Sigmoid colon (tissue), 7 donors: Measurements from ENCODE around the gene C16orf46. TPM values are rescaled to one million over a fixed set of nuclear protein-coding genes. Genes with fewer than 3 reads are reported as not detected.

Source experiments
- DNase-seq: peaks from one replicate; pipeline ENCODE4 v3.0.0-alpha.2; 2019
- H3K27ac ChIP-seq, 4 donors: fragments of 200-600 bp; sonication (generic); one replicate each; pipeline ENCODE4 v1.5.1; 2016 to 2019; ENCODE audit warnings: mild to moderate bottlenecking in 1 of 4
- H3K27me3 ChIP-seq, 3 donors: fragments of 200-600 bp; sonication (generic); one replicate each; pipeline ENCODE4 v1.5.1; 2019; ENCODE audit warnings: mild to moderate bottlenecking in 1 of 3
- H3K36me3 ChIP-seq, 4 donors: fragments of 200-600 bp; sonication (generic); one replicate each; pipeline ENCODE4 v1.5.1; 2016 to 2019
- H3K4me1 ChIP-seq, 4 donors: fragments of 200-600 bp; sonication (generic); one replicate each; pipeline ENCODE4 v1.5.1; 2017 to 2019
- H3K4me3 ChIP-seq, 4 donors: fragments of 200-600 bp; sonication (generic); one replicate each; pipeline ENCODE4 v1.5.1; 2017 to 2019; ENCODE audit warnings: mild to moderate bottlenecking in 2 of 4, moderate library complexity in 1 of 4
- H3K9me3 ChIP-seq, 4 donors: fragments of 200-600 bp in 3 of 4; sonication (generic) in 3 of 4; one replicate each; pipeline versions ENCODE4 v1.5.1 to v1.6.1; 2013 to 2019
- CTCF ChIP-seq, 4 experiments: fragments of 450-650 bp in 3 of 4; fragments of 200-600 bp in 1 of 4; IDR thresholded peaks; one replicate each; pipeline ENCODE4 v1.5.1; 2016 to 2019; ENCODE audit warnings: antibody characterized with exemption in 4 of 4, mild to moderate bottlenecking in 3 of 4, moderate library complexity in 2 of 4
- EP300 ChIP-seq, 4 donors: sonication (generic); formaldehyde crosslinking; IDR thresholded peaks; one replicate each; pipeline ENCODE4 v1.6.1; 2017; ENCODE audit warnings: antibody characterized with exemption in 4 of 4
- POLR2A ChIP-seq, 2 donors: fragments of 450-650 bp; IDR thresholded peaks; one replicate each; pipeline ENCODE4 v1.6.1; 2016; ENCODE audit warnings: antibody characterized with exemption in 2 of 2, mild to moderate bottlenecking in 2 of 2, moderate library complexity in 2 of 2
- POLR2AphosphoS5 ChIP-seq, 4 donors: sonication (generic); formaldehyde crosslinking; IDR thresholded peaks; one replicate each; pipeline ENCODE4 v1.6.1; 2017; ENCODE audit warnings: antibody characterized with exemption in 4 of 4
- WGBS, 2 donors: extraction: QIAGEN DNeasy Blood & Tissue Kit; methylation state at CpG; one replicate each; pipeline ENCODE4 v1.1.7; 2013; 5-methylcytosine and 5-hydroxymethylcytosine counted together
- intact Hi-C: fragments of 100-400 bp; cut with DNase I; formaldehyde crosslinking; loops from one replicate; pipeline ENCODE4 v1.15.1; 2023
- polyA plus RNA-seq, 3 donors: library from polyadenylated mRNA; stranded (reverse); fragments of 200-250 nt; gene quantifications; one replicate each; pipeline ENCODE4 v1.2.3, GENCODE V29; 2013
- total RNA-seq, 4 donors: library from RNA; depleted of rRNA; stranded (reverse); fragments of >200 nt; gene quantifications; one replicate each; pipeline ENCODE4 v1.1.0, GENCODE V29; 2016
- donor health status: healthy with polysubstance abuse.
- donor health status: Bipolar disorder and iron deficiency.
- donor health status: healthy.

C16orf46 gene
- total RNA-seq (1 to 10 TPM in 1 of 4 donors, under 1 TPM in 1, not detected in 2; 0.27 to 1.1 TPM), polyA plus RNA-seq (1 to 10 TPM in 1 of 3 donors, not detected in 2; 1.1 TPM)

- peak within 1 kb of the TSS; percentile 51 to 79 (median 70) for H3K4me3 ChIP-seq
- no peaks in the 10 kb centered on the region for H3K9me3 ChIP-seq
- H3K27me3 ChIP-seq = no peaks in the 10 kb centered on the region
- peak; percentile 99 for DNase-seq
- intact Hi-C loops = loop anchor here (1.0 to 2.0 kb wide), 3 partner anchors 19 to 71 kb away; partner anchors contain the start of genes CENPN, CMC2 and GCSH
- peak; percentile 94 to 98 (median 96) for TF ChIP-seq POLR2AphosphoS5 (IDR thresholded peaks at IDR 0.05)
- peak in 2 of 4 donors; percentile 3 to 4 for TF ChIP-seq EP300 (IDR thresholded peaks at IDR 0.05)
- no peak for TF ChIP-seq CTCF (IDR thresholded peaks at IDR 0.05)
- peak; percentile 80 to 86 for TF ChIP-seq POLR2A (IDR thresholded peaks at IDR 0.05)
- 11 to 12% methylated on average over 59 of the region's 59 CpGs for WGBS, 2 donors
- peaks cover 0 to 5% (median 2%) of the 10 kb centered on the region in 4 donors for H3K4me1 ChIP-seq
- peak within 1 kb of the TSS; percentile 90 to 97 (median 96) for H3K27ac ChIP-seq
- H3K36me3 ChIP-seq = no peaks in the 10 kb centered on the region
Observed at GRCh38 chr16:81077076-81077940, at the start of gene C16orf46. Gene C16orf46 (minus strand): TSS chr16:81077238. CDS start chr16:81063955, 13,283 bp downstream.

- no peak overlapping the region for H3K27ac ChIP-seq
- no peaks in the 10 kb centered on the region for H3K4me1 ChIP-seq
- no peaks in the 10 kb centered on the region for H3K27me3 ChIP-seq
- no peak for TF ChIP-seq POLR2AphosphoS5 (IDR thresholded peaks at IDR 0.05)
- no peak for TF ChIP-seq EP300 (IDR thresholded peaks at IDR 0.05)
- no peak for TF ChIP-seq CTCF (IDR thresholded peaks at IDR 0.05)
- no peak for TF ChIP-seq POLR2A (IDR thresholded peaks at IDR 0.05)
- intact Hi-C loops = no loop called here
- H3K4me3 ChIP-seq = no peak overlapping the region
- WGBS, 2 donors = 83 to 84% methylated on average over 17 of the region's 17 CpGs
- no peaks in the 10 kb centered on the region for H3K36me3 ChIP-seq
- no peaks in the 10 kb centered on the region for H3K9me3 ChIP-seq
- DNase-seq = no peak
Observed at GRCh38 chr16:81123092-81123852, 46.2 kb upstream of the C16orf46 start.

GRCh38 chr16:81121474-81121990 is 44.5 kb upstream of the C16orf46 start:
- TF ChIP-seq EP300 (IDR thresholded peaks at IDR 0.05) (no peak), POLR2A (IDR thresholded peaks at IDR 0.05) (no peak), CTCF (IDR thresholded peaks at IDR 0.05) (no peak), POLR2AphosphoS5 (IDR thresholded peaks at IDR 0.05) (no peak)

GRCh38 chr16:81117436-81117835 is 40.4 kb upstream of the C16orf46 start:
- Histone ChIP-seq H3K9me3 (no peaks in the 10 kb centered on the region), H3K4me3 (no peak overlapping the region), H3K4me1 (no peaks in the 10 kb centered on the region), H3K36me3 (no peaks in the 10 kb centered on the region), H3K27ac (no peak overlapping the region), H3K27me3 (no peaks in the 10 kb centered on the region)
- intact Hi-C loops = no loop called here
- DNase-seq = no peak
- WGBS, 2 donors = 66 to 68% methylated on average over 11 of the region's 11 CpGs
- TF ChIP-seq POLR2AphosphoS5 (IDR thresholded peaks at IDR 0.05) = no peak
- no peak for TF ChIP-seq POLR2A (IDR thresholded peaks at IDR 0.05)
- TF ChIP-seq EP300 (IDR thresholded peaks at IDR 0.05) = no peak

More at GRCh38 chr16:81121474-81121990, 44.5 kb upstream of the C16orf46 start:
- Histone ChIP-seq H3K4me1 (no peaks in the 10 kb centered on the region), H3K27me3 (no peaks in the 10 kb centered on the region), H3K4me3 (no peak overlapping the region), H3K9me3 (no peaks in the 10 kb centered on the region), H3K27ac (no peak overlapping the region), H3K36me3 (no peaks in the 10 kb centered on the region)
- no peak for DNase-seq
- intact Hi-C loops = no loop called here
- WGBS, 2 donors = 85 to 87% methylated on average over 16 of the region's 16 CpGs
